CD4-positive, alpha-beta T cell treated with Interferon gamma for 1 hour (primary cell): ENCODE results near the gene B4GAT1.
"Not testable (repeated sequence)": the region's sequence is repeated elsewhere in the genome, so short reads cannot be mapped to it uniquely, and the experiment has no call there.

ENCODE experiments used
- DNase-seq: peaks from one replicate; pipeline ENCODE4 v3.0.0-alpha.2; 2020

The B4GAT1 gene

GRCh38 chr11:66335531-66336233 is 11.7 kb downstream of the B4GAT1 start:
- no peak for DNase-seq

GRCh38 chr11:66334605-66335442 is 12.6 kb downstream of the B4GAT1 start:
- DNase-seq, result no peak

GRCh38 chr11:66333896-66334604 is 13.4 kb downstream of the B4GAT1 start:
- no peak for DNase-seq

GRCh38 chr11:66333220-66333877 is 14.1 kb downstream of the B4GAT1 start:
- DNase-seq, result no peak

- DNase-seq, result no peak
These were observed 14.8 kb downstream of the B4GAT1 start for GRCh38 chr11:66332371-66333219.

GRCh38 chr11:66331542-66332370 is 15.7 kb downstream of the B4GAT1 start:
- no peak for DNase-seq

GRCh38 chr11:66330931-66331330 is 16.5 kb downstream of the B4GAT1 start:
- no peak for DNase-seq

- DNase-seq, result no peak
These were observed 18.2 kb downstream of the B4GAT1 start for GRCh38 chr11:66329165-66329673.

GRCh38 chr11:66328302-66329144 is 18.9 kb downstream of the B4GAT1 start:
- peak; percentile 81 for DNase-seq

- peak; percentile 59 for DNase-seq
These were observed 19.5 kb downstream of the B4GAT1 start for GRCh38 chr11:66328031-66328301.

GRCh38 chr11:66327171-66328030 is 20.0 kb downstream of the B4GAT1 start:
- no peak for DNase-seq

GRCh38 chr11:66326261-66327111 is 20.9 kb downstream of the B4GAT1 start:
- peak; percentile 22 for DNase-seq

- no peak for DNase-seq
These were observed 22.2 kb downstream of the B4GAT1 start for GRCh38 chr11:66325263-66325671.

- no peak for DNase-seq
These were observed 22.8 kb downstream of the B4GAT1 start for GRCh38 chr11:66324664-66325063.

- no peak for DNase-seq
These were observed 23.7 kb downstream of the B4GAT1 start for GRCh38 chr11:66323684-66324083.

GRCh38 chr11:66322732-66323427 is 24.5 kb downstream of the B4GAT1 start:
- DNase-seq, result no peak

GRCh38 chr11:66321606-66322005 is 25.8 kb downstream of the B4GAT1 start:
- DNase-seq, result no peak

GRCh38 chr11:66320748-66321147 is 26.7 kb downstream of the B4GAT1 start:
- not testable (repeated sequence) for DNase-seq
